GM19193 (cell line): Measurements from ENCODE around the gene C9orf85.

Experiments
- POLR2A ChIP-seq: IDR thresholded peaks from 4 replicates; pipeline ENCODE4 v1.6.1; 2011; ENCODE audit not compliant: insufficient read depth, insufficient read length; ENCODE audit errors: extremely low read depth

The C9orf85 gene

GRCh38 chr9:71925834-71926233, 14.4 kb downstream of the C9orf85 start:
- no peak for TF ChIP-seq POLR2A

- TF ChIP-seq POLR2A, result no peak
Measured at GRCh38 chr9:71928376-71928775, 16.9 kb downstream of the C9orf85 start.

- TF ChIP-seq POLR2A, result no peak
Measured at GRCh38 chr9:71928806-71929205, 17.4 kb downstream of the C9orf85 start.

GRCh38 chr9:71929223-71929622, 17.8 kb downstream of the C9orf85 start:
- TF ChIP-seq POLR2A, result no peak

GRCh38 chr9:71929791-71930440, 18.5 kb downstream of the C9orf85 start:
- TF ChIP-seq POLR2A, result no peak

GRCh38 chr9:71931166-71931565, 19.7 kb downstream of the C9orf85 start:
- no peak for TF ChIP-seq POLR2A

GRCh38 chr9:71936066-71936465, 24.6 kb downstream of the C9orf85 start:
- TF ChIP-seq POLR2A, result no peak

GRCh38 chr9:71937070-71937625, 25.7 kb downstream of the C9orf85 start:
- TF ChIP-seq POLR2A, result no peak

GRCh38 chr9:71937898-71938297, 26.5 kb downstream of the C9orf85 start:
- TF ChIP-seq POLR2A, result no peak

GRCh38 chr9:71941060-71941568, 29.7 kb downstream of the C9orf85 start:
- no peak for TF ChIP-seq POLR2A

- TF ChIP-seq POLR2A, result no peak
Measured at GRCh38 chr9:71941998-71942567, 30.6 kb downstream of the C9orf85 start.

GRCh38 chr9:71944754-71945375, 33.4 kb downstream of the C9orf85 start:
- TF ChIP-seq POLR2A, result no peak

GRCh38 chr9:71955300-71955915, 44.0 kb downstream of the C9orf85 start:
- TF ChIP-seq POLR2A, result no peak

GRCh38 chr9:71962328-71962727, 50.9 kb downstream of the C9orf85 start:
- no peak for TF ChIP-seq POLR2A

GRCh38 chr9:71965403-71965802, 54.0 kb downstream of the C9orf85 start:
- TF ChIP-seq POLR2A, result no peak

- no peak for TF ChIP-seq POLR2A
Measured at GRCh38 chr9:71966601-71967000, 55.2 kb downstream of the C9orf85 start.

GRCh38 chr9:71968541-71969090, 57.2 kb downstream of the C9orf85 start:
- no peak for TF ChIP-seq POLR2A
